Skin epidermis (tissue), 12 donors: Measurements from ENCODE around the gene ZNF205.

Experiments used
- H3K27ac ChIP-seq, 21 experiments: fragments of 200-600 bp; sonication (generic) in 11 of 21; one replicate each; pipeline ENCODE4 v1.5.0; 2020; ENCODE audit warnings: mild to moderate bottlenecking in 3 of 21, inconsistent platforms in 2 of 21, moderate library complexity in 2 of 21
- H3K4me3 ChIP-seq, 7 experiments: fragments of 200-600 bp; sonication (generic) in 2 of 7; one replicate each; pipeline ENCODE4 v1.5.0; 2020; ENCODE audit warnings: inconsistent platforms in 2 of 7, mild to moderate bottlenecking in 2 of 7, moderate library complexity in 1 of 7

ZNF205 gene

GRCh38 chr16:3143598-3144320, 31.4 kb downstream of the ZNF205 start:
- Histone ChIP-seq H3K4me3 (no peak overlapping the region), H3K27ac (no peak overlapping the region)

- Histone ChIP-seq H3K4me3 (no peak overlapping the region), H3K27ac (no peak overlapping the region)
Measured at GRCh38 chr16:3144321-3144983, 32.1 kb downstream of the ZNF205 start.

- H3K4me3 ChIP-seq: no peak overlapping the region
- H3K27ac ChIP-seq: no peak overlapping the region
Measured at GRCh38 chr16:3145151-3145550, 32.8 kb downstream of the ZNF205 start.

GRCh38 chr16:3145660-3146059, 33.3 kb downstream of the ZNF205 start:
- Histone ChIP-seq H3K4me3 (no peak overlapping the region), H3K27ac (no peak overlapping the region)

- no peak overlapping the region for H3K4me3 ChIP-seq
- no peak overlapping the region for H3K27ac ChIP-seq
Measured at GRCh38 chr16:3147046-3147756, 34.8 kb downstream of the ZNF205 start.

GRCh38 chr16:3147757-3148104, 35.3 kb downstream of the ZNF205 start:
- no peak overlapping the region for H3K27ac ChIP-seq

GRCh38 chr16:3148256-3149192, 36.1 kb downstream of the ZNF205 start:
- no peak overlapping the region for H3K4me3 ChIP-seq
- H3K27ac ChIP-seq: peak overlapping the region in 1 of 21 experiments; percentile 82

More at GRCh38 chr16:3147757-3148104, 35.3 kb downstream of the ZNF205 start:
- no peak overlapping the region for H3K4me3 ChIP-seq

- Histone ChIP-seq H3K4me3 (peak overlapping the region in 2 of 7 experiments; percentile 67 to 76), H3K27ac (peak overlapping the region in 15 of 21 experiments; percentile 57 to 89 (median 78))
Measured at GRCh38 chr16:3149193-3149530, 36.8 kb downstream of the ZNF205 start.

- peak overlapping the region in 20 of 21 experiments; percentile 29 to 89 (median 79) for H3K27ac ChIP-seq
Measured at GRCh38 chr16:3149630-3150345, 37.4 kb downstream of the ZNF205 start.

GRCh38 chr16:3150346-3151218, 38.2 kb downstream of the ZNF205 start:
- peak overlapping the region in 20 of 21 experiments; percentile 29 to 89 (median 79) for H3K27ac ChIP-seq
- H3K4me3 ChIP-seq: peak overlapping the region; percentile 56 to 76 (median 64)

More at GRCh38 chr16:3149630-3150345, 37.4 kb downstream of the ZNF205 start:
- peak overlapping the region; percentile 56 to 76 (median 64) for H3K4me3 ChIP-seq

GRCh38 chr16:3152027-3152276, 39.6 kb downstream of the ZNF205 start:
- H3K4me3 ChIP-seq: peak overlapping the region in 6 of 7 experiments; percentile 5 to 67 (median 44)
- no peak overlapping the region for H3K27ac ChIP-seq

- peak overlapping the region; percentile 5 to 67 (median 20) for H3K4me3 ChIP-seq
- H3K27ac ChIP-seq: peak overlapping the region in 5 of 21 experiments; percentile 1 to 47 (median 4)
Measured at GRCh38 chr16:3152277-3152990, 40.0 kb downstream of the ZNF205 start.

GRCh38 chr16:3152991-3153368, 40.6 kb downstream of the ZNF205 start:
- H3K27ac ChIP-seq: peak overlapping the region in 1 of 21 experiments; percentile 1
- H3K4me3 ChIP-seq: peak overlapping the region in 3 of 7 experiments; percentile 5 to 63 (median 10)

- H3K4me3 ChIP-seq: no peak overlapping the region
- H3K27ac ChIP-seq: no peak overlapping the region
Measured at GRCh38 chr16:3155181-3155580, 42.8 kb downstream of the ZNF205 start.

- H3K4me3 ChIP-seq: no peak overlapping the region
- no peak overlapping the region for H3K27ac ChIP-seq
Measured at GRCh38 chr16:3155972-3156371, 43.6 kb downstream of the ZNF205 start.

GRCh38 chr16:3157229-3158025, 45.0 kb downstream of the ZNF205 start:
- H3K27ac ChIP-seq: peak overlapping the region in 18 of 21 experiments; percentile 71 to 92 (median 86)
- peak overlapping the region; percentile 66 to 92 (median 82) for H3K4me3 ChIP-seq
